ENCODE data around the gene RNF128. TPM values are rescaled to one million over a fixed set of nuclear protein-coding genes. Genes with fewer than 3 reads are reported as not detected.

RNF128 gene
- total RNA-seq, 1 donor from 2014 or later, result not detected

GRCh38 chrX:106774981-106775380, 48.5 kb downstream of the RNF128 start:
- CTCF ChIA-PET, result no interaction called here
- H3K4me1 Mint-ChIP-seq, result no peaks in the 10 kb centered on the region
- H3K27me3 Mint-ChIP-seq, result peaks cover 3% of the 10 kb centered on the region
- ATAC-seq (ENCODE audit: low read depth) (no peak), DNase-seq (no peak)
- no peaks in the 10 kb centered on the region for H3K36me3 Mint-ChIP-seq (ENCODE audit: low read depth)
- H3K4me3 Mint-ChIP-seq, result no peak overlapping the region
- no peak overlapping the region for H3K27ac Mint-ChIP-seq
- intact Hi-C loops (cut with micrococcal nuclease), result no loop called here
- POLR2A ChIA-PET, result no interaction called here
- TF ChIP-seq CTCF (IDR thresholded peaks at IDR 0.05), result no peak
- no peaks in the 10 kb centered on the region for H3K9me3 Mint-ChIP-seq

- DNase-seq (no peak), ATAC-seq (ENCODE audit: low read depth) (no peak)
- POLR2A ChIA-PET, result no interaction called here
- Mint-ChIP-seq H3K4me3 (no peak overlapping the region), H3K27ac (no peak overlapping the region), H3K27me3 (no peaks in the 10 kb centered on the region), H3K9me3 (no peaks in the 10 kb centered on the region), H3K36me3 (ENCODE audit: low read depth) (no peaks in the 10 kb centered on the region), H3K4me1 (no peaks in the 10 kb centered on the region)
- CTCF ChIA-PET, result no interaction called here
- intact Hi-C loops (cut with micrococcal nuclease), result no loop called here
- TF ChIP-seq CTCF (IDR thresholded peaks at IDR 0.05), result no peak
Measured at GRCh38 chrX:106780264-106780663, 53.8 kb downstream of the RNF128 start.

- H3K9me3 Mint-ChIP-seq, result no peaks in the 10 kb centered on the region
- no peak overlapping the region for H3K27ac Mint-ChIP-seq
- H3K4me3 Mint-ChIP-seq, result no peak overlapping the region
- DNase-seq (no peak), ATAC-seq (ENCODE audit: low read depth) (no peak)
- TF ChIP-seq CTCF (IDR thresholded peaks at IDR 0.05), result no peak
- H3K36me3 Mint-ChIP-seq (ENCODE audit: low read depth), result no peaks in the 10 kb centered on the region
- ChIA-PET POLR2A (no interaction called here), CTCF (no interaction called here)
- intact Hi-C loops (cut with micrococcal nuclease), result no loop called here
- H3K27me3 Mint-ChIP-seq, result no peaks in the 10 kb centered on the region
- no peaks in the 10 kb centered on the region for H3K4me1 Mint-ChIP-seq
Measured at GRCh38 chrX:106780664-106781377, 54.3 kb downstream of the RNF128 start.

- ATAC-seq (ENCODE audit: low read depth), result no peak
- no peaks in the 10 kb centered on the region for H3K27me3 Mint-ChIP-seq
- CTCF ChIA-PET, result no interaction called here
Measured at GRCh38 chrX:106783716-106784115, 57.2 kb downstream of the RNF128 start.

GRCh38 chrX:106791495-106791894, 65.0 kb downstream of the RNF128 start:
- H3K36me3 Mint-ChIP-seq (ENCODE audit: low read depth), result no peaks in the 10 kb centered on the region
- H3K4me1 Mint-ChIP-seq, result no peaks in the 10 kb centered on the region
- no peak for DNase-seq
- ChIA-PET POLR2A (no interaction called here), CTCF (interaction anchor here (0.7 kb wide), 1 partner anchor 311 kb away, joined by 3 read pairs; no protein-coding TSS in a partner anchor)
- no peak overlapping the region for H3K27ac Mint-ChIP-seq
- no peak for ATAC-seq (ENCODE audit: low read depth)
- no peaks in the 10 kb centered on the region for H3K9me3 Mint-ChIP-seq
- no peaks in the 10 kb centered on the region for H3K27me3 Mint-ChIP-seq
- H3K4me3 Mint-ChIP-seq, result no peak overlapping the region
- TF ChIP-seq CTCF (IDR thresholded peaks at IDR 0.05), result no peak
- intact Hi-C loops (cut with micrococcal nuclease), result loop anchor here (1.0 kb wide), 1 partner anchor 310 kb away; no protein-coding TSS in a partner anchor

More at GRCh38 chrX:106783716-106784115, 57.2 kb downstream of the RNF128 start:
- no peaks in the 10 kb centered on the region for H3K36me3 Mint-ChIP-seq (ENCODE audit: low read depth)
- no peak overlapping the region for H3K27ac Mint-ChIP-seq
- TF ChIP-seq CTCF (IDR thresholded peaks at IDR 0.05), result no peak
- H3K4me1 Mint-ChIP-seq, result no peaks in the 10 kb centered on the region
- POLR2A ChIA-PET, result no interaction called here
- no peak overlapping the region for H3K4me3 Mint-ChIP-seq
- no peak for DNase-seq
- intact Hi-C loops (cut with micrococcal nuclease), result no loop called here
- H3K9me3 Mint-ChIP-seq, result no peaks in the 10 kb centered on the region

Measured in activated B cell treated with CpG ODN at 0.5 μM for 24 hours (primary cell).